OCI-LY1 (cell line): ENCODE results near the gene BTK.

ENCODE experiments used
- EZH2 ChIP-seq: fragments of 200-600 bp; sonication (generic), shearing (Covaris generic); IDR thresholded peaks from 2 replicates; pipeline ENCODE4 v1.8.0; 2017; ENCODE audit warnings: borderline replicate concordance, mixed run types, mild to moderate bottlenecking, antibody characterized with exemption, low read length, moderate library complexity, mixed read lengths
- TF ChIP-seq, protein P1 (sequence below): fragments of 200-600 bp; sonication (generic), shearing (Covaris generic); IDR thresholded peaks from 2 replicates; pipeline ENCODE4 v1.5.1; 2017; ENCODE audit warnings: mild to moderate bottlenecking, antibody characterized with exemption, low read length, moderate library complexity, mixed read lengths

GRCh38 chrX:101395789-101396188, 9.8 kb upstream of the BTK start:
- TF ChIP-seq, protein P1, sequence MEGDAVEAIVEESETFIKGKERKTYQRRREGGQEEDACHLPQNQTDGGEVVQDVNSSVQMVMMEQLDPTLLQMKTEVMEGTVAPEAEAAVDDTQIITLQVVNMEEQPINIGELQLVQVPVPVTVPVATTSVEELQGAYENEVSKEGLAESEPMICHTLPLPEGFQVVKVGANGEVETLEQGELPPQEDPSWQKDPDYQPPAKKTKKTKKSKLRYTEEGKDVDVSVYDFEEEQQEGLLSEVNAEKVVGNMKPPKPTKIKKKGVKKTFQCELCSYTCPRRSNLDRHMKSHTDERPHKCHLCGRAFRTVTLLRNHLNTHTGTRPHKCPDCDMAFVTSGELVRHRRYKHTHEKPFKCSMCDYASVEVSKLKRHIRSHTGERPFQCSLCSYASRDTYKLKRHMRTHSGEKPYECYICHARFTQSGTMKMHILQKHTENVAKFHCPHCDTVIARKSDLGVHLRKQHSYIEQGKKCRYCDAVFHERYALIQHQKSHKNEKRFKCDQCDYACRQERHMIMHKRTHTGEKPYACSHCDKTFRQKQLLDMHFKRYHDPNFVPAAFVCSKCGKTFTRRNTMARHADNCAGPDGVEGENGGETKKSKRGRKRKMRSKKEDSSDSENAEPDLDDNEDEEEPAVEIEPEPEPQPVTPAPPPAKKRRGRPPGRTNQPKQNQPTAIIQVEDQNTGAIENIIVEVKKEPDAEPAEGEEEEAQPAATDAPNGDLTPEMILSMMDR, result no peak
- TF ChIP-seq EZH2, result no peak
